ENCODE results near the gene TMEM245. TPM values are rescaled to one million over a fixed set of nuclear protein-coding genes. Genes with fewer than 3 reads are reported as not detected.
A peak's percentile ranks its signal among the peaks of the same experiment; 100 is the strongest.

The TMEM245 gene
- 40.0 and 41.0 TPM in 2 replicates for total RNA-seq
- long read RNA-seq, partial matches to known transcripts, result 11 of 30 reads
- long read RNA-seq, other reads (novel, unspliced or antisense), result 18 of 30 reads

DNA sequence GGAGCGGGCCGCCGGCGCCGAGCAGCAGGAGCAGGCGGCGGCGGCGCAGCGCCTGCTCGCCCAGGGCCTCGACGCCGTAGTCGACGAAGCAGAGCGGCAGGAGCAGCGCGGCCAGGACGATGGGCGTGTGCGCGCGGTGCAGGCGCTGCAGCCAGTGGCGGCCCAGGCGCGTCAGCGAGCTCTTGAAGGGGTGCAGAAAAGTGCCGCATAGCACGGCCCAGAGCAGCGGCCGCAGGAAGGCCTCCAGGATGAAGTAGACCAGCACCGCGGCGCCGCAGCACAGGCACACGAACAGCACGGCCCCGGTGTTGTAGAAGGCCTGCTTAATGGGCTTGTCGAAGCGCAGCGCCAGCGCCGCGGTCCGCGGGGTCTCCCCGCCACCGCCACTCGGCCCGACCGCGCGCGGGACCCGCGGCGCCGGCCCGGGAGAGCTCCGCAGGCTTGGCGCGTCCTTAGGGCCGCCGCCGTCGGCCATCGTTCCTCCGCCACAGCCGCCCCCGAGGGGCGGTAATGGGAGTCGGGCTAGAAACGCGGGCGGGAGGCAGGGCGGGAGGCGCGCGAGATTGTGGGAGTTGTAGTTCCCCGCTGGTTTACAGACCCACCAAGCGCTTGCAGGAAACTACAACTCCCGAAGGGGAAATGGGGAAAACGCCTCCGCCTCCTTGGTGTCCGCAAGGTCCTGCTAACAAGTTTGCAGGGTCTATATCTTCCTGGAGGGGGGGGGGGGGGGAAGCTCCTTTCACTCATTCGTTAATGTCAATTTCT is at the start of gene TMEM245:
TSS of gene TMEM245 (minus strand) at position 509 of the 765 bp plus-strand sequence. CDS start at position 475, 34 bp downstream.
- Mint-ChIP-seq H3K36me3 (ENCODE audit: unreplicated experiment) (peaks cover 1% of the 10 kb centered on the region), H3K27me3 (ENCODE audit: unreplicated experiment) (no peaks in the 10 kb centered on the region), H3K9me3 (ENCODE audit: unreplicated experiment) (no peaks in the 10 kb centered on the region), H3K27ac (ENCODE audit: unreplicated experiment) (peak within 1 kb of the TSS; percentile 77), H3K4me3 (ENCODE audit: unreplicated experiment) (peak within 1 kb of the TSS; percentile 86), H3K4me1 (ENCODE audit: unreplicated experiment) (peaks cover 34% of the 10 kb centered on the region)
- TF ChIP-seq, protein P1, sequence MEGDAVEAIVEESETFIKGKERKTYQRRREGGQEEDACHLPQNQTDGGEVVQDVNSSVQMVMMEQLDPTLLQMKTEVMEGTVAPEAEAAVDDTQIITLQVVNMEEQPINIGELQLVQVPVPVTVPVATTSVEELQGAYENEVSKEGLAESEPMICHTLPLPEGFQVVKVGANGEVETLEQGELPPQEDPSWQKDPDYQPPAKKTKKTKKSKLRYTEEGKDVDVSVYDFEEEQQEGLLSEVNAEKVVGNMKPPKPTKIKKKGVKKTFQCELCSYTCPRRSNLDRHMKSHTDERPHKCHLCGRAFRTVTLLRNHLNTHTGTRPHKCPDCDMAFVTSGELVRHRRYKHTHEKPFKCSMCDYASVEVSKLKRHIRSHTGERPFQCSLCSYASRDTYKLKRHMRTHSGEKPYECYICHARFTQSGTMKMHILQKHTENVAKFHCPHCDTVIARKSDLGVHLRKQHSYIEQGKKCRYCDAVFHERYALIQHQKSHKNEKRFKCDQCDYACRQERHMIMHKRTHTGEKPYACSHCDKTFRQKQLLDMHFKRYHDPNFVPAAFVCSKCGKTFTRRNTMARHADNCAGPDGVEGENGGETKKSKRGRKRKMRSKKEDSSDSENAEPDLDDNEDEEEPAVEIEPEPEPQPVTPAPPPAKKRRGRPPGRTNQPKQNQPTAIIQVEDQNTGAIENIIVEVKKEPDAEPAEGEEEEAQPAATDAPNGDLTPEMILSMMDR (IDR thresholded peaks at IDR 0.05), result no peak
- DNase-seq (ENCODE audit: extremely low spot score, unreplicated experiment), result peak; percentile 98

DNA sequence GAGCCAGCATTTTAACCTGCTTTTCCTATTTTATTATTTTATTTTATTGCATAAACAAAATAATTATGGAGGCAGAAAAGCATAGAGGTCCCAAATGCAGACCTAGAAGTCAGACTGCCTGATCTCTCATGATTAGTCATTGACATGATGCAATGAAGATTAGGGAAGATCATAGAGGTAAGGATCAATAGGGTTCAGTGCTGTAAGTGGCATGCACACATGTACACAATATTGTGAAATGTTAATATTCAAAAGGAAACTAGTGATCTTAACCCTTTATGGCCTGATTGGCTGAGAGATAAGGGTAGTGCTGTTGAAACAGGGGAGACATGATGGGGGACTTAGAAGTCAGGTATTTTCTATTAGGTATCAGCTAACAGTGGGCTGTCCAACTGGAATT is 48.4 kb upstream of the TMEM245 start:
- H3K27ac Mint-ChIP-seq (ENCODE audit: unreplicated experiment), result no peak overlapping the region
- peaks cover 21% of the 10 kb centered on the region for H3K27me3 Mint-ChIP-seq (ENCODE audit: unreplicated experiment)
- peaks cover 6% of the 10 kb centered on the region for H3K4me1 Mint-ChIP-seq (ENCODE audit: unreplicated experiment)
- TF ChIP-seq, protein P1 (IDR thresholded peaks at IDR 0.05), result no peak
- no peak overlapping the region for H3K4me3 Mint-ChIP-seq (ENCODE audit: unreplicated experiment)
- no peak for DNase-seq (ENCODE audit: extremely low spot score, unreplicated experiment)
- no peaks in the 10 kb centered on the region for H3K36me3 Mint-ChIP-seq (ENCODE audit: unreplicated experiment)
- H3K9me3 Mint-ChIP-seq (ENCODE audit: unreplicated experiment), result peaks cover 7% of the 10 kb centered on the region

DNA sequence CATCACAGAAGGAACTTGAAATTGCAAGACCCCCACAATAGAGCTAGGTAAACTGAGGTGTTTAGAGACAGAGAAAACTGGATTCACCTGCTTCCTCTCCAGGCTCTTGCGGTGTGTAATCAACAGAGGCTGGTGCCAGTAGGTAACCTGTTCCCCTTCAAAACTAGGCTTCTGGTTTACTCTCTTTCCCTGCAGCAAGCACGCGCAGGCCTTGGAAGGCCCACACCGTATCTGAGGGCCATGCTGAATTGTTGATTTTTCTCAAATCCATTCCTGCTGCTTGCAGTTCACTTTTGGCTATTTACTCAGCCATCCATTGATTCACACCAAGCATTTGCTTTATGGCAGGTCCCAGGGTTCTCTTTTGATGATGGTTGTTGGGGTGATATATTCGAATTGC is 48.0 kb upstream of the TMEM245 start:
- DNase-seq (ENCODE audit: extremely low spot score, unreplicated experiment), result no peak
- peaks cover 21% of the 10 kb centered on the region for H3K27me3 Mint-ChIP-seq (ENCODE audit: unreplicated experiment)
- no peak overlapping the region for H3K27ac Mint-ChIP-seq (ENCODE audit: unreplicated experiment)
- TF ChIP-seq, protein P1 (IDR thresholded peaks at IDR 0.05), result no peak
- peaks cover 6% of the 10 kb centered on the region for H3K4me1 Mint-ChIP-seq (ENCODE audit: unreplicated experiment)
- peaks cover 7% of the 10 kb centered on the region for H3K9me3 Mint-ChIP-seq (ENCODE audit: unreplicated experiment)
- H3K36me3 Mint-ChIP-seq (ENCODE audit: unreplicated experiment), result no peaks in the 10 kb centered on the region
- peak overlapping the region; percentile 78 for H3K4me3 Mint-ChIP-seq (ENCODE audit: unreplicated experiment)

DNA sequence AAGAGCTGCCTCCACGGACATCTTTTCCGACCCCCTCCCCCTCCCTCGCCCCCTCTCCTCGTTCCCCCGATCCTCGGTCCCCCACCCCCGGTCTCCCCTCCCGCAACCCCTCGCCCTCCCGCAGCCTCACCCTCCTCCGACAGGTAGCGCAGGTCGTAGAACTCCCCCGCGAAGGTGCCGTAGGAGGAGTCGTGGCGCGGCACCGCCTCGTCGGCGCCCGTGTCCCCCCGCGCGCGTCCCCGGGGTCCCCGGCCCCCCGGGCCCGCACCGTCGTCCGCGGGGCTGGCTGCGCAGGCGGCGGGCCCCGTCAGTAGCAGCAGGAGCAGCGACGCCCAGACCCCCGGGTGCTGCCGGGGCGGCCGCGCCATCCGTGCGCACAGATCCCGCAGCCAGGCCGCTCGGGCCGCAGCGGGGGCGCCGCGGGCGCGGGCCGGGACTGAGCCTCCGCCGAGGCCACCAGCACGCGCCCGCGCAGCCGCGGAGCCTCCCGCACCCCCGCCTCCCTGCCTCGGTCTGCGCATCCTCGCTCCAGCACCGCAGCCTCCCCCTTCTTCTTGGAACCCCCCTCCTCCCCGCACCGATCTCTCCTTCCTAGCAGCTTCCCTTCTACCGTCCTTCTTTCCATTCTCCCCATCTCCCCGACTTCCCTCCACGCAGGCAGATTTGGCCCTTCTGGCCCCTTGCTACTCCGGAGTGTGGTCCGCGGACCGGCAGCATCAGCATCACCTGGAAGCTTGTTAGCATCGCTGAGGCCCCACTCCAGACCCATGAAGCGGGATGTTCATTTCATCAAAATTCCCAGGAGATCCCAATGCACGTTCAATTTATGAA is 47.2 kb upstream of the TMEM245 start, which contains the start of gene FRRS1L:
TSS of gene FRRS1L (minus strand) at position 479 of the 831 bp plus-strand sequence. CDS start at position 368, 111 bp downstream.
- Mint-ChIP-seq H3K27me3 (ENCODE audit: unreplicated experiment) (peaks cover 21% of the 10 kb centered on the region), H3K4me3 (ENCODE audit: unreplicated experiment) (peak within 1 kb of the TSS; percentile 78), H3K36me3 (ENCODE audit: unreplicated experiment) (no peaks in the 10 kb centered on the region), H3K9me3 (ENCODE audit: unreplicated experiment) (peaks cover 7% of the 10 kb centered on the region), H3K27ac (ENCODE audit: unreplicated experiment) (no peak within 1 kb of the TSS), H3K4me1 (ENCODE audit: unreplicated experiment) (peaks cover 6% of the 10 kb centered on the region)
- DNase-seq (ENCODE audit: extremely low spot score, unreplicated experiment), result no peak
- TF ChIP-seq, protein P1 (IDR thresholded peaks at IDR 0.05), result no peak

Data from osteocyte (in vitro differentiated cells).